GM12873 (cell line): ENCODE measurements around the gene DPAGT1.

Source experiments
- CTCF ChIP-seq: IDR thresholded peaks from 2 replicates; pipeline ENCODE4 v1.5.1; 2012; ENCODE audit warnings: low read depth, mild to moderate bottlenecking, moderate library complexity, low read length, control low read depth; ENCODE audit not compliant: insufficient read depth; ENCODE audit errors: missing control alignments

DPAGT1 gene

DNA sequence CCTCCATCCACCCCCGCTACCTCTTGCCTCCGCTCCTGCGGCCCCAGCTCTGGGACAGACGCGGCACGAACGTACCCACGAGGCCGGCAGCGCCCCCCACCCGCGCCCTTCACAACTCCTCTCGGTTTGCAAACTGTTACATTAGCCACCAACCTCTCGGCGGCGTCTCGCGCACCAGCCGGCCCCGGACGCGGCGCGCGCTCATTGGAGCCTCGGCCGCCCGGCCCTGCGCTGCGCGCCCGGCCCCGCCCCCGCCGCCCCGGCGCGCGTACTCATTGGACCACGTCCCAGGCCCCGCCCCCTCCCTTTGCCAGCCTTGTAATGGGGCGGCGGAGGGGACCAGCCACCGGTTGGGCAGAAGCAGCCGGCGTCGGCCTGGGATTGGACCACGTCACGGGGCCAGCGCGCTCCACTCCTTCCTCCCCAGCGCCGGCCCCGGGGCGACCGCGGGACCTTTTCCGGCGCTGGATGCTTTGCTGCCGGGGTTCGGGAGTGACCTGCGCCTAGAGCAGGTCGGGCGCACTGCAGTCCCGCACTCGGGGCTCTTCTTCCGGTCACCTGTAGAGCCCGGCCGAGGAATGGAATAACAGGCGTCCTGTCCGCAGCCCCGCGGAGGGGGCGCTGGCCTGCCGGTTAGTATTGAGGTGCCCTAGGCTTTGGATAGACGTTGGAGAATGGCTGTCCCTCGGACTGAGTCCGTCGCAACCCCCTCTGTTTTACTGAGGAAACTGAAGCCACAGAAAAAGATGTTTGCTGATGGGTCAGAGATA, 44.5 kb downstream of the DPAGT1 start, which contains the start of gene HYOU1:
Gene HYOU1 (minus strand): TSS at position 206 of the 770 bp plus-strand sequence. CDS start 1,045 bp downstream, outside the sequence.
- peak; percentile 26 for TF ChIP-seq CTCF

DNA sequence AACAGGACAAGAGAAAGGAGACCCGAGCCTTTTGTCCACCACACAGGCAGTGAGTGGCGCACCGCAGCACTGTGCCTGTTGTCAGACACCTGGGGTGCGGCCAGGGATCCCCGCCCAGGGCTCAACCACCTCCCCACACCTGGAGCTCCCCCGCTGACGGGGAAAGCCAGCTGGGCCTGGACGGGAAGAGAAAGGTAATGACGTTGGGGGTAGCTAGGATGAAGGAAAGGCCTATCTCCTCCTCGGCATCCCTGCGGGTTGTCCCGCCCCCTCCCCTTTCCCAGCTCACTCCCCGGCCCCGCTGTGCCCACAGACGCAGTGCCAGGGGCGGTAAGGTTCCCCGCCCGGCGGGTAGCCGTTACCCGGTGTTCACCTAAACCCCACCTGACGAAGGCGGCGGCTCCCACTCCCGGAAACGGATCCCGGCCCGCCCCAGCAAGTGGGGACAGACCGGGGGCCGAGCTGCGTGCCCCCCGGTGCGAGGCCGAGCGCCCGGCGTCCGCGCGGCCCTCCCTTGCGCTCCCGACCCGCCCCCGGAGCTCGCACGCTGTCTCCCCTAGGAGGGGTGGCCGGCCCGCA, 45.1 kb downstream of the DPAGT1 start:
- TF ChIP-seq CTCF: no peak

GRCh38 chr11:119055901-119056300, 45.8 kb downstream of the DPAGT1 start:
- TF ChIP-seq CTCF: peak; percentile 38

DNA sequence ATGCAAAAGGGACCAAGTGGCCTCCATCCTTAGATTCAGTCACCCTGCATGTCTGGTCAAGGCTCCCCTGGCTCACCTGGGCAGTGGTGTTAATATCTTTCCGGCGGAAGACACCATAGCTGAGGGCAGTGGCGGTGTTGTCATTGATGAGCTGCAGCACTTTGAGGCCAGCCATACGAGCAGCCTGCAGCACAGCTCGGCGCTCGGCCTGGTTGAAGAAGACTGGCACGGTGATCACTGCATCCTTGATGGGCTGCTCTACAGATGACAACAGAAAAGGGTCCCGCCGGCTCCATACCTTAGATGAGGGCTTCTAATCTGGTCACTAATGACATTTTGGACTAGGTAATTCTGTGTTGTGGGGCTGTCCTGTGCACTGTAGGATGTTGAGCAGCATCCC, 47.2 kb downstream of the DPAGT1 start:
- no peak for TF ChIP-seq CTCF

GRCh38 chr11:119052163-119052814, 49.4 kb downstream of the DPAGT1 start:
- TF ChIP-seq CTCF: no peak

DNA sequence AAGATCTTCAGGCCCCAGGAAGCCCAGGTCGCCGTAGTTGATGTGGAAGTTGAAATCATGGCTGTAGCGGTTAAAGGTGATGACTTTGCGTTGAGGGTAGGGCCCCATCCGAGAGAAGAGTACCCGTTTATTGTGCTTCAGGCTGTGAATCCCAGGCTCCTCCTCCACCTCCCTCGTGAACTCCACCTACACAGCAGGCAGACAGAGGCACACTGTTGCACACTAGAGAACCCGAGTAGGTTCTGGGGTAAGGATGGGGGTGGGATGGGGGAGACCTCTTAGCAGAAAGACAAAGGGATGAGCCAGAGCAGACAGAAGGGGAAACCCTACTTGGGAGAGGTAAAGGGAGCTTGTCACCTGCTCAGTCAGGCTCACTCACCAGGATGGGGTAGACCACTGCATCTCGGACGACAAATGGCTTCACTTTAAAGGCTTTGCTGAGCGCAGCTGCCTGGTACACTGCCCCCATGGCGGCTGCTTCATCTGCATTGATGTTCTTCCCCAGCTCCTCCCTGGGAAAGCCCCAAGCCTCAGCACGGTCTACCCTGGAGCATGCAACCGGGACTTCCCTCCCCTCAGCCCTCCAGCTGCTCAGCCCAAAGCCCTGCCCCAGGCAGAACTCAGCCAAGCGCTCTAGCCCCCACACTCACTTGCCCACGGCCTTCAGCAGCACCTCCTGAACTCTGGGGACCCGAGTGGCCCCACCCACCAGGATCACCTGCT, 50.1 kb downstream of the DPAGT1 start:
- no peak for TF ChIP-seq CTCF

GRCh38 chr11:119049081-119049480, 52.6 kb downstream of the DPAGT1 start:
- no peak for TF ChIP-seq CTCF
